ENCODE results near the gene USE1. TPM values are rescaled to one million over a fixed set of nuclear protein-coding genes. Genes with fewer than 3 reads are reported as not detected.
A peak's percentile ranks its signal among the peaks of the same experiment; 100 is the strongest.

The USE1 gene
- total and polyA plus RNA-seq, 2 donors (not counting 1 experiment from before 2014, with no cell fraction given): 23.8 to 27.1 TPM

GRCh38 chr19:17235300-17235970 lies 20.3 kb downstream of the USE1 start:
- Histone ChIP-seq H3K4me2 (ENCODE audit: extremely low read depth, insufficient read depth, low read length) (peak overlapping the region; percentile 99), H3K4me3 (replicated peaks in 1 of 4; ENCODE audit: control extremely low read depth in 1 of 4, insufficient read depth in 1 of 4, low read depth in 3 of 4, low read length in 4 of 4) (peak overlapping the region; percentile 60 to 66 (median 62)), H3K9ac (ENCODE audit: insufficient read depth, low read length) (peak overlapping the region; percentile 37), H3K27ac (ENCODE audit: insufficient read depth, low read length) (peak overlapping the region; percentile 27), H3K36me3 (ENCODE audit: control insufficient read depth, insufficient read depth, low read length) (peaks cover 17% of the 10 kb centered on the region), H2AFZ (ENCODE audit: low read length) (no peak overlapping the region), H3K4me1 (ENCODE audit: control insufficient read depth, extremely low read depth, insufficient read depth, low read length) (peaks cover 9% of the 10 kb centered on the region), H3K27me3 (ENCODE audit: control insufficient read depth, insufficient read depth, low read length) (no peaks in the 10 kb centered on the region), H4K20me1 (ENCODE audit: control insufficient read depth, extremely low read depth, insufficient read depth, low read length) (no peaks in the 10 kb centered on the region), H3K79me2 (ENCODE audit: control insufficient read depth, insufficient read depth, low read length) (peaks cover 13% of the 10 kb centered on the region), H3K9me3 (ENCODE audit: control insufficient read depth, insufficient read depth, low read depth, low read length) (no peaks in the 10 kb centered on the region)
- peak; percentile 72 to 78 for DNase-seq (ENCODE audit: low read depth in 2 of 2)
- TF ChIP-seq EZH2 (IDR thresholded peaks at IDR 0.05; ENCODE audit: low read length, missing control alignments) (no peak), CTCF (conservative IDR thresholded peaks at IDR 0.05 in 1 of 2, IDR thresholded peaks at IDR 0.05 in 1 of 2; ENCODE audit: low read depth in 1 of 2, low read length in 2 of 2) (peak; percentile 31 to 43)

GRCh38 chr19:17235971-17236777 lies 21.0 kb downstream of the USE1 start:
- peak overlapping the region; percentile 37 for H3K9ac ChIP-seq (ENCODE audit: insufficient read depth, low read length)
- H2AFZ ChIP-seq (ENCODE audit: low read length): no peak overlapping the region
- peak; percentile 37 to 52 for DNase-seq (ENCODE audit: low read depth in 2 of 2)
- H3K9me3 ChIP-seq (ENCODE audit: control insufficient read depth, insufficient read depth, low read depth, low read length): no peaks in the 10 kb centered on the region
- H3K79me2 ChIP-seq (ENCODE audit: control insufficient read depth, insufficient read depth, low read length): peaks cover 20% of the 10 kb centered on the region
- H3K4me2 ChIP-seq (ENCODE audit: extremely low read depth, insufficient read depth, low read length): peak overlapping the region; percentile 99
- peak overlapping the region in 2 of 4 experiments; percentile 60 to 61 for H3K4me3 ChIP-seq (replicated peaks in 1 of 4; ENCODE audit: control extremely low read depth in 1 of 4, insufficient read depth in 1 of 4, low read depth in 3 of 4, low read length in 4 of 4)
- peak overlapping the region; percentile 34 for H3K27ac ChIP-seq (ENCODE audit: insufficient read depth, low read length)
- no peaks in the 10 kb centered on the region for H4K20me1 ChIP-seq (ENCODE audit: control insufficient read depth, extremely low read depth, insufficient read depth, low read length)
- TF ChIP-seq EZH2 (IDR thresholded peaks at IDR 0.05; ENCODE audit: low read length, missing control alignments): no peak
- no peak for TF ChIP-seq CTCF (conservative IDR thresholded peaks at IDR 0.05 in 1 of 2, IDR thresholded peaks at IDR 0.05 in 1 of 2; ENCODE audit: low read depth in 1 of 2, low read length in 2 of 2)
- H3K36me3 ChIP-seq (ENCODE audit: control insufficient read depth, insufficient read depth, low read length): peaks cover 16% of the 10 kb centered on the region
- peaks cover 9% of the 10 kb centered on the region for H3K4me1 ChIP-seq (ENCODE audit: control insufficient read depth, extremely low read depth, insufficient read depth, low read length)
- H3K27me3 ChIP-seq (ENCODE audit: control insufficient read depth, insufficient read depth, low read length): no peaks in the 10 kb centered on the region

- Histone ChIP-seq H3K9ac (ENCODE audit: insufficient read depth, low read length) (no peak overlapping the region), H3K4me1 (ENCODE audit: control insufficient read depth, extremely low read depth, insufficient read depth, low read length) (peaks cover 9% of the 10 kb centered on the region), H3K9me3 (ENCODE audit: control insufficient read depth, insufficient read depth, low read depth, low read length) (no peaks in the 10 kb centered on the region), H2AFZ (ENCODE audit: low read length) (no peak overlapping the region), H3K27me3 (ENCODE audit: control insufficient read depth, insufficient read depth, low read length) (no peaks in the 10 kb centered on the region), H4K20me1 (ENCODE audit: control insufficient read depth, extremely low read depth, insufficient read depth, low read length) (no peaks in the 10 kb centered on the region), H3K36me3 (ENCODE audit: control insufficient read depth, insufficient read depth, low read length) (peaks cover 15% of the 10 kb centered on the region), H3K4me3 (replicated peaks in 1 of 4; ENCODE audit: control extremely low read depth in 1 of 4, insufficient read depth in 1 of 4, low read depth in 3 of 4, low read length in 4 of 4) (no peak overlapping the region), H3K79me2 (ENCODE audit: control insufficient read depth, insufficient read depth, low read length) (peaks cover 23% of the 10 kb centered on the region), H3K4me2 (ENCODE audit: extremely low read depth, insufficient read depth, low read length) (no peak overlapping the region), H3K27ac (ENCODE audit: insufficient read depth, low read length) (no peak overlapping the region)
- no peak for DNase-seq (ENCODE audit: low read depth in 2 of 2)
- TF ChIP-seq CTCF (conservative IDR thresholded peaks at IDR 0.05 in 1 of 2, IDR thresholded peaks at IDR 0.05 in 1 of 2; ENCODE audit: low read depth in 1 of 2, low read length in 2 of 2) (no peak), EZH2 (IDR thresholded peaks at IDR 0.05; ENCODE audit: low read length, missing control alignments) (no peak)
Observed at GRCh38 chr19:17236811-17237543, 21.8 kb downstream of the USE1 start.

Measured in fibroblast of lung (primary cell).